Breast epithelium (tissue), 3 donors: ENCODE measurements around the gene LTBP2.
"Not testable (repeated sequence)": the region's sequence is repeated elsewhere in the genome, so short reads cannot be mapped to it uniquely, and the experiment has no call there.

Experiments
- POLR2A ChIP-seq: fragments of 450-650 bp; IDR thresholded peaks from one replicate; pipeline ENCODE4 v1.6.1; 2016; ENCODE audit warnings: antibody characterized with exemption, mild to moderate bottlenecking, moderate library complexity
- POLR2AphosphoS5 ChIP-seq, 3 donors: sonication (generic); formaldehyde crosslinking; IDR thresholded peaks; one replicate each; pipeline ENCODE4 v1.6.1; 2017; ENCODE audit warnings: antibody characterized with exemption in 3 of 3
- TF ChIP-seq, protein P1 (sequence below), 3 donors: fragments of 450-650 bp; IDR thresholded peaks; one replicate each; pipeline ENCODE4 v1.5.1; 2016 to 2017; ENCODE audit warnings: antibody characterized with exemption in 3 of 3, mild to moderate bottlenecking in 3 of 3, moderate library complexity in 3 of 3

DNA sequence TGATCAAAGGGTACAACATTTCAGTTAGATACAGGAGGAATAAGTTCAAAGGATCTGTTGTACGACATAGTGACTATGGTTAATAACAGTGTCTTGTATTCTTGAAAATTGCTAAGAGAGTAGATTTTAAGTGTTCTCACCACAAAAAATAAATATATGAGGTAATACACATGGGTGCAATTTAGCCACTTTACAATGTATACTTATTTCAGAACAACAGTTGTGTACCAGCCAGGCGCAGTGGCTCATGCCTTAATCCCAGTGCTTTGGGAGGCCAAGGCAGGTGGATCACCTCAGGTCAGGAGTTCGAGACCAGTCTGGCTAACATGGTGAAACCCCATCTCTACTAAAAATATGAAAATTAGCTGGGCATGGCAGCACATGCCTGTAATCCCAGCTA, 75.7 kb downstream of the LTBP2 start:
- TF ChIP-seq, protein P1, sequence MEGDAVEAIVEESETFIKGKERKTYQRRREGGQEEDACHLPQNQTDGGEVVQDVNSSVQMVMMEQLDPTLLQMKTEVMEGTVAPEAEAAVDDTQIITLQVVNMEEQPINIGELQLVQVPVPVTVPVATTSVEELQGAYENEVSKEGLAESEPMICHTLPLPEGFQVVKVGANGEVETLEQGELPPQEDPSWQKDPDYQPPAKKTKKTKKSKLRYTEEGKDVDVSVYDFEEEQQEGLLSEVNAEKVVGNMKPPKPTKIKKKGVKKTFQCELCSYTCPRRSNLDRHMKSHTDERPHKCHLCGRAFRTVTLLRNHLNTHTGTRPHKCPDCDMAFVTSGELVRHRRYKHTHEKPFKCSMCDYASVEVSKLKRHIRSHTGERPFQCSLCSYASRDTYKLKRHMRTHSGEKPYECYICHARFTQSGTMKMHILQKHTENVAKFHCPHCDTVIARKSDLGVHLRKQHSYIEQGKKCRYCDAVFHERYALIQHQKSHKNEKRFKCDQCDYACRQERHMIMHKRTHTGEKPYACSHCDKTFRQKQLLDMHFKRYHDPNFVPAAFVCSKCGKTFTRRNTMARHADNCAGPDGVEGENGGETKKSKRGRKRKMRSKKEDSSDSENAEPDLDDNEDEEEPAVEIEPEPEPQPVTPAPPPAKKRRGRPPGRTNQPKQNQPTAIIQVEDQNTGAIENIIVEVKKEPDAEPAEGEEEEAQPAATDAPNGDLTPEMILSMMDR (IDR thresholded peaks at IDR 0.05) = not testable (repeated sequence)
- not testable (repeated sequence) for TF ChIP-seq POLR2A; POLR2AphosphoS5 (IDR thresholded peaks at IDR 0.05)
